Neural progenitor cell (in vitro differentiated cells): ENCODE measurements around the gene METTL21A. TPM values are rescaled to one million over a fixed set of nuclear protein-coding genes. Genes with fewer than 3 reads are reported as not detected.

ENCODE experiments used
- DNase-seq: peaks from one replicate; pipeline ENCODE4 v3.0.0-alpha.2; 2016; ENCODE audit warnings: low spot score
- H2AFZ ChIP-seq: fragments of 200-600 bp; sonication (generic); replicated peaks from 2 replicates; pipeline ENCODE4 v1.6.1; 2016; ENCODE audit warnings: antibody characterized with exemption
- H3F3A ChIP-seq: fragments of 200-600 bp; sonication (generic); 2 replicates; pipeline ENCODE4 v1.6.1; 2016; ENCODE audit warnings: antibody characterized with exemption, low read depth
- H3K27ac ChIP-seq: fragments of 200-600 bp; sonication (generic); 2 replicates; pipeline ENCODE4 v1.5.1; 2016; ENCODE audit warnings: mild to moderate bottlenecking
- H3K27me3 ChIP-seq: fragments of 200-600 bp; sonication (generic); 2 replicates; pipeline ENCODE4 v1.6.1; 2016; ENCODE audit warnings: mild to moderate bottlenecking, moderate library complexity
- H3K36me3 ChIP-seq: fragments of 200-600 bp; sonication (generic); 2 replicates; pipeline ENCODE4 v1.5.1; 2016
- H3K4me1 ChIP-seq: fragments of 200-600 bp; sonication (generic); 2 replicates; pipeline ENCODE4 v1.6.1; 2016; ENCODE audit warnings: mixed run types
- H3K4me2 ChIP-seq: fragments of 200-600 bp; sonication (generic); 2 replicates; pipeline ENCODE4 v1.6.1; 2016
- H3K4me3 ChIP-seq: fragments of 200-600 bp; sonication (generic); 2 replicates; pipeline ENCODE4 v1.5.1; 2016
- H3K79me2 ChIP-seq: fragments of 200-600 bp; sonication (generic); 2 replicates; pipeline ENCODE4 v1.6.1; 2016; ENCODE audit warnings: low read depth
- H3K9ac ChIP-seq: fragments of 200-600 bp; sonication (generic); 2 replicates; pipeline ENCODE4 v1.6.1; 2016
- H3K9me3 ChIP-seq: fragments of 200-600 bp; sonication (generic); 2 replicates; pipeline ENCODE4 v1.5.1; 2016; ENCODE audit warnings: low read depth
- H4K20me1 ChIP-seq: fragments of 200-600 bp; sonication (generic); 2 replicates; pipeline ENCODE4 v1.6.1; 2016; ENCODE audit warnings: low read depth
- H3K27ac Mint-ChIP-seq: 3 replicates; pipeline ENCODE4 v1.8.0; 2021; ENCODE audit warnings: mixed read lengths
- H3K27me3 Mint-ChIP-seq: 2 replicates; pipeline ENCODE4 v1.8.0; 2022; ENCODE audit warnings: low read depth, mild to moderate bottlenecking, inconsistent platforms, moderate library complexity, mixed read lengths; ENCODE audit not compliant: insufficient read depth
- H3K36me3 Mint-ChIP-seq: 3 replicates; pipeline ENCODE4 v1.8.0; 2021; ENCODE audit warnings: mixed read lengths
- H3K4me1 Mint-ChIP-seq: 3 replicates; pipeline ENCODE4 v1.8.0; 2021; ENCODE audit warnings: mixed read lengths
- H3K4me3 Mint-ChIP-seq: 3 replicates; pipeline ENCODE4 v1.8.0; 2021; ENCODE audit warnings: mild to moderate bottlenecking, moderate library complexity, mixed read lengths
- H3K9me3 Mint-ChIP-seq: 3 replicates; pipeline ENCODE4 v1.8.0; 2020; ENCODE audit warnings: mixed read lengths
- EZH2 ChIP-seq: fragments of 200-600 bp; sonication (generic); IDR thresholded peaks from 2 replicates; pipeline ENCODE4 v1.6.1; 2017; ENCODE audit warnings: antibody characterized with exemption, mild to moderate bottlenecking, moderate library complexity
- EZH2phosphoT487 ChIP-seq: fragments of 200-600 bp; sonication (generic); IDR thresholded peaks from 2 replicates; pipeline ENCODE4 v1.6.1; 2017; ENCODE audit warnings: antibody characterized with exemption
- total RNA-seq: library from RNA; depleted of rRNA; stranded (reverse); fragments of >200 nt; gene quantifications from 2 replicates; pipeline ENCODE4 v1.2.3, GENCODE V29; 2015; ENCODE audit warnings: low replicate concordance
- TF ChIP-seq, protein P1 (sequence below): fragments of 200-600 bp; sonication (generic); IDR thresholded peaks from 2 replicates; pipeline ENCODE4 v1.5.1; 2017; ENCODE audit warnings: antibody characterized with exemption, mild to moderate bottlenecking

The METTL21A gene
- total RNA-seq, 1 donor from 2014 or later, result 65.2 TPM

DNA sequence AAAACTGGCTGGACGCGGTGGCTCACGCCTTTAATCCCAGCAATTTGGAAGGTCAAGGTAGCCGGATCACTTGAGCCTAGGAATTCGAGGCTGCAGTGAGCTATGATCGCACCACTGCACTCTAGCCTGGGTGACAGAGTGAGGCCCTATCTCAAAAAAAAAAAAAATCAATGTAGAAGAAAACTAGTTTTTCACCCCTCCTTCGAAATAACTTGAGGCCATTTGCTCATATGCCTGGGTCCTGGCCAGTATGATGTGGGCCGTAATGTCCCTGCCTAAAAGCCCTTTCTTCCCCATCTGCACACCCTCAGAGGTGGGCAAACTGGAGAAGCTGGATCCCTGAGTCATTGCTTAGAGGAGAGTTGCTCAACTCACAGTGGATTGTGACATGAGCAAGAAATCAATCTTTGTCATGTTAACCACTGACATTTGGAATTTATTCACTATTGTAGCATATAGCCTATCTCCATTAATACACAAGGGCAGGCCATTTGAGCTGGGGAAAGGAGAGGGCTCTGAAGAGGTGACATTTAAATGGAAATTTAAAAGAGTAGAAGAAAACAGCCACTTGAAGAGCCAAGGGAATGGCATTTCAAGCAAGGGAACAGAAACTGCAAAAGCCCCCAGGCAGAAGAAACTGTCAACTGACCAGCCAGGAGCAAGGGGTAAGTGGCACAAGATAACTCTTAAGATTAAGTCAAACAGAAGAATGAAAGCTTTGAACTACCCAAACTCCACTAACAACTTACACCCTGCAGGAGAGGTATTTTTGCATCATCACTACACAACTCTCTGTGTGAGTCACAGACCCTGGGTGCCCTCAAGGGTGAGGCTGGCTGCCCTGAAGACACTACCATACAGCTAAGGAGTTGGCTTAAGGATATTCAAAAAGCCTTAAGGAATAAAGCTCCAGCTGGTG lies 7.6 kb upstream of the METTL21A start:
- Mint-ChIP-seq H3K27me3 (peaks cover 3% of the 10 kb centered on the region), H3K4me3 (no peak overlapping the region), H3K9me3 (no peaks in the 10 kb centered on the region), H3K4me1 (peaks cover 4% of the 10 kb centered on the region), H3K27ac (no peak overlapping the region), H3K36me3 (no peaks in the 10 kb centered on the region)
- Histone ChIP-seq H3K27ac (no peak overlapping the region), H2AFZ (no peak overlapping the region), H3K27me3 (no peaks in the 10 kb centered on the region), H3K79me2 (no peaks in the 10 kb centered on the region), H3K9me3 (no peaks in the 10 kb centered on the region), H3F3A (peaks cover 4% of the 10 kb centered on the region), H3K36me3 (no peaks in the 10 kb centered on the region), H3K4me3 (no peak overlapping the region), H3K4me2 (no peak overlapping the region), H3K4me1 (no peaks in the 10 kb centered on the region), H4K20me1 (no peaks in the 10 kb centered on the region), H3K9ac (no peak overlapping the region)
- no peak for TF ChIP-seq EZH2
- TF ChIP-seq EZH2phosphoT487, result no peak
- TF ChIP-seq, protein P1, sequence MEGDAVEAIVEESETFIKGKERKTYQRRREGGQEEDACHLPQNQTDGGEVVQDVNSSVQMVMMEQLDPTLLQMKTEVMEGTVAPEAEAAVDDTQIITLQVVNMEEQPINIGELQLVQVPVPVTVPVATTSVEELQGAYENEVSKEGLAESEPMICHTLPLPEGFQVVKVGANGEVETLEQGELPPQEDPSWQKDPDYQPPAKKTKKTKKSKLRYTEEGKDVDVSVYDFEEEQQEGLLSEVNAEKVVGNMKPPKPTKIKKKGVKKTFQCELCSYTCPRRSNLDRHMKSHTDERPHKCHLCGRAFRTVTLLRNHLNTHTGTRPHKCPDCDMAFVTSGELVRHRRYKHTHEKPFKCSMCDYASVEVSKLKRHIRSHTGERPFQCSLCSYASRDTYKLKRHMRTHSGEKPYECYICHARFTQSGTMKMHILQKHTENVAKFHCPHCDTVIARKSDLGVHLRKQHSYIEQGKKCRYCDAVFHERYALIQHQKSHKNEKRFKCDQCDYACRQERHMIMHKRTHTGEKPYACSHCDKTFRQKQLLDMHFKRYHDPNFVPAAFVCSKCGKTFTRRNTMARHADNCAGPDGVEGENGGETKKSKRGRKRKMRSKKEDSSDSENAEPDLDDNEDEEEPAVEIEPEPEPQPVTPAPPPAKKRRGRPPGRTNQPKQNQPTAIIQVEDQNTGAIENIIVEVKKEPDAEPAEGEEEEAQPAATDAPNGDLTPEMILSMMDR, result no peak
- no peak for DNase-seq

DNA sequence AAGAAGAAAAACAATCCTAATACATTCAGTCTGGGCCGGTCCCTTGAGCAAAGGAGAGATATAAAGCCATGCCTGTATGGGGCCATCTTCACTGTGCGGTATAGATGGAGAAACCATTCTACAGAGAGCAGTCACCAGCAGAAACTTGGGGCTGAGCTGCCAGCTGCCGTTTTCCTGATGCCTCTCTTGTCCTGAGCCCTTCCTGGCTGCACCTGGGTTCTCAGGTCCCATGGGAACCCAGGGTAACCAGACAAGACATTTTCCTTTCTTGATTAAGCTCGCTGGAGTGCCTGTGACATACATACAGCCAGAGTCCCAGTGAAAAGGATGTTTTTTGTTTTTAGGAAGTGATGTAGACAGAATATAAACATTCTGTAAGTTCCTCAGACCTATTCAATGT lies 5.3 kb upstream of the METTL21A start:
- TF ChIP-seq, protein P1, result no peak
- TF ChIP-seq EZH2 (no peak), EZH2phosphoT487 (no peak)
- Histone ChIP-seq H3K27me3 (peaks cover 10% of the 10 kb centered on the region), H3K27ac (no peak overlapping the region), H3K36me3 (no peaks in the 10 kb centered on the region), H2AFZ (no peak overlapping the region), H3K4me3 (no peak overlapping the region), H4K20me1 (no peaks in the 10 kb centered on the region), H3K9me3 (no peaks in the 10 kb centered on the region), H3F3A (peaks cover 28% of the 10 kb centered on the region), H3K4me1 (no peaks in the 10 kb centered on the region), H3K79me2 (no peaks in the 10 kb centered on the region), H3K4me2 (no peak overlapping the region), H3K9ac (no peak overlapping the region)
- no peak overlapping the region for H3K27ac Mint-ChIP-seq
- no peaks in the 10 kb centered on the region for H3K9me3 Mint-ChIP-seq
- no peaks in the 10 kb centered on the region for H3K36me3 Mint-ChIP-seq
- peaks cover 6% of the 10 kb centered on the region for H3K4me1 Mint-ChIP-seq
- no peak overlapping the region for H3K4me3 Mint-ChIP-seq
- H3K27me3 Mint-ChIP-seq, result peaks cover 3% of the 10 kb centered on the region
- no peak for DNase-seq

DNA sequence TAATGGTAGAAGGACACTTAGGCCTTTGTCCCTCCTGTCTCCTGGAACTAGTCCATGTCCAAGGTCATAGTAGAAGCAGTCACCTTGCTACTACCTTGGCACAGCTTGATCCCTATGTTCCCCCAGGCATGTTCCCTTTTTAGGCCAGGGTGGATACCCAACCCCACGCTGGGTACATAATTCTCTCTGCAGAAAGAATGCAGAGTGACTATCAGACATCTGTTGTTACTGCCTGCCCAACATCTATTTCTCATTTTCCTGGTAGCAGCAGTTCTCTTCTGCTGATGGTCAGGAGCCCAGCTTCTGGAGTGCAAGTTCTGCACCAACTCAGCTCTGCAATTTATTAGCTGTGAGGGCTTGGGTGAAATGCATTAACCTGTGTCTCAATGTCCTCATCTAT lies 4.4 kb upstream of the METTL21A start:
- H3K27ac Mint-ChIP-seq, result no peak overlapping the region
- peaks cover 3% of the 10 kb centered on the region for H3K27me3 Mint-ChIP-seq
- no peaks in the 10 kb centered on the region for H4K20me1 ChIP-seq
- H3K9me3 ChIP-seq, result no peaks in the 10 kb centered on the region
- H3K9ac ChIP-seq, result no peak overlapping the region
- H2AFZ ChIP-seq, result no peak overlapping the region
- H3K79me2 ChIP-seq, result peaks cover 2% of the 10 kb centered on the region
- H3K4me3 ChIP-seq, result no peak overlapping the region
- H3K4me1 ChIP-seq, result no peaks in the 10 kb centered on the region
- no peak for DNase-seq
- H3K9me3 Mint-ChIP-seq, result no peaks in the 10 kb centered on the region
- no peaks in the 10 kb centered on the region for H3K36me3 ChIP-seq
- H3F3A ChIP-seq, result peaks cover 36% of the 10 kb centered on the region
- no peak overlapping the region for H3K4me2 ChIP-seq
- H3K36me3 Mint-ChIP-seq, result no peaks in the 10 kb centered on the region
- H3K27ac ChIP-seq, result no peak overlapping the region
- TF ChIP-seq, protein P1, result no peak
- no peak for TF ChIP-seq EZH2
- no peak for TF ChIP-seq EZH2phosphoT487
- no peak overlapping the region for H3K4me3 Mint-ChIP-seq
- H3K4me1 Mint-ChIP-seq, result peaks cover 6% of the 10 kb centered on the region
- H3K27me3 ChIP-seq, result peaks cover 10% of the 10 kb centered on the region
